Peyer's patch (tissue), 4 donors: ENCODE data around the gene AKT3. TPM values are rescaled to one million over a fixed set of nuclear protein-coding genes. Genes with fewer than 3 reads are reported as not detected.
A peak's percentile ranks its signal among the peaks of the same experiment; 100 is the strongest.

Experiments used
- DNase-seq, 3 donors: peaks; one replicate each; pipeline ENCODE4 v3.0.0-alpha.2; 2017 to 2019
- H3K27ac ChIP-seq, 4 donors: fragments of 200-600 bp; sonication (generic); one replicate each; pipeline ENCODE4 v1.5.1; 2016 to 2019
- H3K27me3 ChIP-seq, 2 donors: fragments of 200-600 bp; sonication (generic); one replicate each; pipeline ENCODE4 v1.5.1; 2019
- H3K36me3 ChIP-seq, 3 donors: fragments of 200-600 bp; sonication (generic); one replicate each; pipeline ENCODE4 v1.5.1; 2016 to 2019
- H3K4me1 ChIP-seq, 4 donors: fragments of 200-600 bp; sonication (generic); one replicate each; pipeline ENCODE4 v1.5.1; 2016 to 2019
- H3K4me3 ChIP-seq, 4 donors: fragments of 200-600 bp; sonication (generic); 1 replicate in 3 of 4; 2 replicates in 1 of 4; pipeline ENCODE4 v1.5.1; 2016 to 2019; ENCODE audit warnings: mild to moderate bottlenecking in 1 of 4
- H3K9me3 ChIP-seq, 4 donors: fragments of 200-600 bp; sonication (generic); one replicate each; pipeline ENCODE4 v1.5.1; 2016 to 2019; ENCODE audit warnings: mild to moderate bottlenecking in 1 of 4
- POLR2A ChIP-seq, 2 donors: fragments of 450-650 bp; IDR thresholded peaks; one replicate each; pipeline ENCODE4 v1.5.1; 2017; ENCODE audit warnings: antibody characterized with exemption in 2 of 2, mild to moderate bottlenecking in 2 of 2, moderate library complexity in 2 of 2
- total RNA-seq, 4 donors: library from RNA; depleted of rRNA; stranded (reverse); fragments of >200 nt; gene quantifications; one replicate each; pipeline ENCODE4 v1.1.0, GENCODE V29; 2016
- TF ChIP-seq, protein P1 (sequence below), 6 experiments: fragments of 450-650 bp in 4 of 6; fragments of 200-600 bp in 2 of 6; sonication (generic) in 1 of 6; IDR thresholded peaks; one replicate each; pipeline ENCODE4 v1.5.1; 2017 to 2019; ENCODE audit warnings: antibody characterized with exemption in 6 of 6, mild to moderate bottlenecking in 3 of 6, moderate library complexity in 1 of 6

The AKT3 gene
- total RNA-seq, 4 donors from 2014 or later = 4.4 to 71.8 (median 15.2) TPM

DNA sequence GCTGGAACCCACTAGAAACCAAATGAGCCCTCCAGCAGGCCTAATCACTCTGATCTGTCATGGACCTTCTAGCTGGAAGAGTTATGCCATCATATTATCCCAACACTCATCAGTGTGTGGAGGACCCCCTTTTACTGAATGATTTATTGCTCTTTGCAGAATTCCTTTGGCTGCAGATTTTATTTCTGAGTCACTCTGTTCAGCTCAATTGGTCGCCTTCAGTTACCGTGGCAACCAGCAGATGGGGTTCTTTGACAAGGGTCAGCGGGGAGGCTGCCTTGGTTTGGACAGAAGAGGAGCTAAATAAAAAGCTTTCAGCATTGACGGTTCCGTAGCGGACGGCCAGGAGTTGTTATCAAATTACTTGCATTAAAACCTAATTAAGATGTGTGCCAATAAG, 374.1 kb downstream of the AKT3 start:
- Histone ChIP-seq H3K27me3 (no peaks in the 10 kb centered on the region), H3K9me3 (no peaks in the 10 kb centered on the region), H3K36me3 (no peaks in the 10 kb centered on the region), H3K27ac (no peak overlapping the region), H3K4me3 (no peak overlapping the region), H3K4me1 (no peaks in the 10 kb centered on the region)
- no peak for DNase-seq
- TF ChIP-seq, protein P1, sequence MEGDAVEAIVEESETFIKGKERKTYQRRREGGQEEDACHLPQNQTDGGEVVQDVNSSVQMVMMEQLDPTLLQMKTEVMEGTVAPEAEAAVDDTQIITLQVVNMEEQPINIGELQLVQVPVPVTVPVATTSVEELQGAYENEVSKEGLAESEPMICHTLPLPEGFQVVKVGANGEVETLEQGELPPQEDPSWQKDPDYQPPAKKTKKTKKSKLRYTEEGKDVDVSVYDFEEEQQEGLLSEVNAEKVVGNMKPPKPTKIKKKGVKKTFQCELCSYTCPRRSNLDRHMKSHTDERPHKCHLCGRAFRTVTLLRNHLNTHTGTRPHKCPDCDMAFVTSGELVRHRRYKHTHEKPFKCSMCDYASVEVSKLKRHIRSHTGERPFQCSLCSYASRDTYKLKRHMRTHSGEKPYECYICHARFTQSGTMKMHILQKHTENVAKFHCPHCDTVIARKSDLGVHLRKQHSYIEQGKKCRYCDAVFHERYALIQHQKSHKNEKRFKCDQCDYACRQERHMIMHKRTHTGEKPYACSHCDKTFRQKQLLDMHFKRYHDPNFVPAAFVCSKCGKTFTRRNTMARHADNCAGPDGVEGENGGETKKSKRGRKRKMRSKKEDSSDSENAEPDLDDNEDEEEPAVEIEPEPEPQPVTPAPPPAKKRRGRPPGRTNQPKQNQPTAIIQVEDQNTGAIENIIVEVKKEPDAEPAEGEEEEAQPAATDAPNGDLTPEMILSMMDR (IDR thresholded peaks at IDR 0.05) = peak in 1 of 6 experiments; percentile 5
- no peak for TF ChIP-seq POLR2A (IDR thresholded peaks at IDR 0.05)

DNA sequence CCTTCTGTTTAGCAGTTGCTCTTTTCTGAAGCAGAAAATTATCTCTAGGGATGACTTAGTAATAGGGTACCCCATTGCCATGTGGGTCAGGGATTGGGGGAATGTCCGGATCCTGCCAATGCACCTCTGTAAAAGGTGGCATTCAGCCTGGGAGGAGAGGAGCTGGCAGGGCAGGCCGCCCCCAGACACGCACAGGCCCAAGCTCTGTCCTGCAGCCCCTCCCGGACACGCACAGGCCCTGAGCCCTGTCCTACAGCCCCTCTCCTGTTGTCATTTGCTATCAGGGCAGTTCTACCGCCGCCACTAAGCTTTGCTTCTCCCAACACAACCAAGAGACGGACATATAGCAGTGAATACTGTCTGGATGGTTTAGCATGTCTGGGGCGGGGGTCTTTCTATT, 375.1 kb downstream of the AKT3 start:
- no peak for DNase-seq
- Histone ChIP-seq H3K4me3 (no peak overlapping the region), H3K27ac (no peak overlapping the region), H3K9me3 (no peaks in the 10 kb centered on the region), H3K27me3 (no peaks in the 10 kb centered on the region), H3K36me3 (no peaks in the 10 kb centered on the region), H3K4me1 (no peaks in the 10 kb centered on the region)
- no peak for TF ChIP-seq POLR2A (IDR thresholded peaks at IDR 0.05)
- TF ChIP-seq, protein P1 (IDR thresholded peaks at IDR 0.05) = no peak

DNA sequence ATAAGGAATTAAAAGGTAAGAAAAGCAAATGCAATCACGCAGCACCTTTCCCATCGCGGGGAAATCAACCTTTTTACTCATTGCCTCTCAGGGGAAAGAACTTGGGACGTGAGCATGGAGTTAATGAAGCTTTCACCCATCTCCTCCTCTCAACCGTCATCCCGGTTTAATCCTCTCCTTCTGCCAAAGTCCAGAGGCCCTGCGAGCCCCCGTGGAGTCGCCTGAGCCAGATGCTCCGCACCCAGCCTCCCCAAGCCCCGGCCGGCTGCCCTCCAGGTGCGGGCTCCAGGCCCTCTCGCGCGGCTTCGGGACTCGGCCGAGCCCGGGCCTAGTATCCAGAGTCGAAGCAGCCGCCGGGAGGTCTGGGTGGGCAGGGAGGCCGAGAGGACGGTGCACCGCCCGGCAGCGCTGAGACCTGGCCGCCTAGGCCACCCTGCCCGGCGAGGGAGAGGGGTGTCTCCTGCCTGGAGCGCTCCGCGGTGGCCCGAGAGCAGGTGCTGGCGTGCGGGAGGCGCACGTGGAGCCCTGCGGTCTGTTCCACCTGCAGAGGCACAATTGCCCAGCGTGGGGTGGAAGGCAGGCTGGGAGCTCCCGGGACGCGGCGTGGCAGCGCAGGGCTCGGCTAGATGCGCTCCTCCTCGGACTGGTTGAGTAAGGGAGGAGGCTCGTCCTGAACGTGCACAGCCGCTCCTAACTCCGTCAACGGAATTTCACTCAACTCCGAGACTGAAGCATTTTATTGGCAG, 375.7 kb downstream of the AKT3 start:
- no peaks in the 10 kb centered on the region for H3K27me3 ChIP-seq
- DNase-seq = no peak

DNA sequence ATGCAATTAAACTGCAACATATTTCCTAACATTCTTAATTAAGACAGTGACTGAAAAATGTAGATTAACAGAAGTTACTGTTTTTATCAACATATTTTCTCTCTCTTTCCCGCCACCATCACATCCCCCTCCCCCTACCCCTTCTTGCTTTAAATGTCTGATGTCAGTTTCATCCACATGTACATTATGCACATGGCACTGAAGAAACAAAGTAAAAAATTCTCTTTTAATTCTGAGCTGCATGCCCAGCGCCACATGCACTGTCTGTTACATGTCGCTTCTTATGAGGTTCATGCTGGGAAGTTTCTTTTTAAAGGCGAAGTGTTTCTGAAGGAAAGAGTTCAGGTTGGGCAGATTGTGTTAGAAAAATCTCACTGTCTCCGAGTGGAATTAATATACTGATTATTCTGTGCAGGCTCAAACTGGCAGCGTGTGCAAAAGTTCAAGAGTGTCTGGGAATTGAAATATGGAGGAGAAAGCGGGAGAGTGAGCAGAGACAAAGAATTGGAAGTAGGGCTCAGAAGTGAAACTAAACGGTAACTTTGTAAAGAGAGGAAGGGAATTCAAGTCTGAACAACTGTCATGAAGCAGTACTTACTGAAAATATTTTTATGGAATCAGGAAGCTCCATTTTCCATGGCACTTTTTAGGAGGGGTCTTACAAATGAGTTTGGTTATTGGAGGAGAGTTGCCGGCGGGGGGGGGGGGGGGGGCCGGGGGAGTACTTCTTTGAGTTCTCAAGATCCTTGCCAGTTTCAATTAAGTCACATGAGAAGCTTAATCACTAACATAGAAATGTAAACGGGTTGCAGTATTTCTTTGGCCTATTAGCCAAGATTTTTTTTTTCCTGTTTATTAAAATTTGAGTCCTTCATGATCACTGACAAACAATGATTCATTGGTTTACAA, 376.6 kb downstream of the AKT3 start:
- Histone ChIP-seq H3K27ac (peak overlapping the region in 1 of 4 donors; percentile 35), H3K36me3 (no peaks in the 10 kb centered on the region), H3K27me3 (no peaks in the 10 kb centered on the region), H3K9me3 (no peaks in the 10 kb centered on the region), H3K4me1 (no peaks in the 10 kb centered on the region), H3K4me3 (peak overlapping the region in 2 of 4 donors; percentile 18 to 43)
- DNase-seq = no peak
- TF ChIP-seq, protein P1 (IDR thresholded peaks at IDR 0.05) = no peak
- no peak for TF ChIP-seq POLR2A (IDR thresholded peaks at IDR 0.05)

More for the DNA sequence above, 375.7 kb downstream of the AKT3 start:
- Histone ChIP-seq H3K4me3 (no peak overlapping the region), H3K27ac (no peak overlapping the region), H3K36me3 (no peaks in the 10 kb centered on the region), H3K4me1 (no peaks in the 10 kb centered on the region), H3K9me3 (no peaks in the 10 kb centered on the region)
- TF ChIP-seq, protein P1 (IDR thresholded peaks at IDR 0.05) = no peak
- no peak for TF ChIP-seq POLR2A (IDR thresholded peaks at IDR 0.05)

DNA sequence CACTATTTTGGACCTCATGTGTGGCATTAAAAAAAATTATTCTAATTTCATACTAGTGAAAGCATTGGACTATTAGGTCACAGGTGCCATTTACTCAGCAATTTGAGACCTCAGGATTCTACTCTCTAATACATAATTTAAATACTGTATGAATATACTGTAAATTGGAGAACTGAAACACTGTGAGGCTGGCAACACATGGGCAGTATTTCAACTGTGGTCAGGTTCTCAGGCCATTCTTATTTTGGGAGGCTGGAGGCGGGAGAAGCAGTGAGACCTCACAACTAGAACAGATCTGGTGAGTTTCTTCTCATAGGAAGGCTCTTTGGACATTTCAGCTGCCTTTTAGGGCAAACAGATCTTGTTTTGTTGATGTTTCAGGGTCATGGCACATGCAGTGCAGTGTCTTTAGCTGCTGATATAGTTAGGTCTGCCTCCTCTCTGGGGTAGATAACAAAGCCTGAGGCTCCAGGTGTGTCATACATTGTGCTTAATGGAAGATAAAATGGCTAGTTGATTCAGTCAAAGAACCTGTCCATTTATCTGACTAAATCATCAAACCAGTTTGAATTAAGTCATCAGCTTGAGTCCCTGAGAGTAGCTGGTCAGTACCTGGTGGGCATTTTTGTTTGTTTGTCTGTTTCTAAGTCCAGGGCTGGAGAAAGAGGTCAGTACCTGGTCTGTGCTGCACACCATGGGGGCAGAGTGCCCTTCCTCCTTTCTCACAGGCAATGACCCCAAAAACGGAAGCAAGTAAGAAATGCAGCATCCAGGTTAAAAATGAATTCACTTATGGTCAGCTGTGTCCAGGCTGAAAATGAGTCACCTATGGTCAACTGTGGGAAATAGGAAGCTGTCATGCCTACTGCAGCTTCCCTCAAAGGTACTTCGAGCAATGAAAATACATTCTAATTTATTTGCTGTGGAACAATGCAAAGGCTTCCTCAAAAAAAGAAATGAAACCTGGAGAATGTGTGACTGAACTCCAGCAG, 378.0 kb downstream of the AKT3 start:
- no peaks in the 10 kb centered on the region for H3K36me3 ChIP-seq
- no peak for TF ChIP-seq POLR2A (IDR thresholded peaks at IDR 0.05)
- TF ChIP-seq, protein P1 (IDR thresholded peaks at IDR 0.05) = no peak
- H3K4me3 ChIP-seq = no peak overlapping the region
- no peaks in the 10 kb centered on the region for H3K27me3 ChIP-seq
- no peak overlapping the region for H3K27ac ChIP-seq
- no peak for DNase-seq
- H3K9me3 ChIP-seq = no peaks in the 10 kb centered on the region
- no peaks in the 10 kb centered on the region for H3K4me1 ChIP-seq
